Measurements from ENCODE around the gene FBXW5.

The FBXW5 gene

DNA sequence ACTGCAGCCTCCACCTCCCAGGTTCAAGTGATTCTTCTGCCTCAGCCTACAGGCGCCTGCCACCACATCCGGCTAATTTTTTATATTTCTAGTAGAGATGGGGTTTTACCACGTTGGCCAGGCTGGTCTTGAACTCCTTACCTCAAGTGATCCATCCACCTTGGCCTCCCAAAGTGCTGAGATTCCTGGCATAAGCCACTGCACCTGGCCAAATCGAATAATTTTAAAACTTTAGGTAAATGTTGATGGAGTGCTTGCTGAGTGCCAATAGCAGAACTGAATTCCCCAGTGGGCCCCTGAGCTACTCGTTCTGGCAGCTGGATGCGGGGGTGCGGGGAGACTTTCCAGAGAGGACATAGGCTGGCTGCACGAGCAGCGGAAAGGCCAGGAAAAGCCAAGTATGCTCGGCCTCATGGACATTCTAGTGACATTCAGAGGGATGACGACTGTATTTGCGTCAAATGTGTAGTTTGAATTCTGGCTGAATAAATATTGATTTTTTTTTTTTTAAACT is 41.4 kb downstream of the FBXW5 start:
- TF ChIP-seq, protein P1, sequence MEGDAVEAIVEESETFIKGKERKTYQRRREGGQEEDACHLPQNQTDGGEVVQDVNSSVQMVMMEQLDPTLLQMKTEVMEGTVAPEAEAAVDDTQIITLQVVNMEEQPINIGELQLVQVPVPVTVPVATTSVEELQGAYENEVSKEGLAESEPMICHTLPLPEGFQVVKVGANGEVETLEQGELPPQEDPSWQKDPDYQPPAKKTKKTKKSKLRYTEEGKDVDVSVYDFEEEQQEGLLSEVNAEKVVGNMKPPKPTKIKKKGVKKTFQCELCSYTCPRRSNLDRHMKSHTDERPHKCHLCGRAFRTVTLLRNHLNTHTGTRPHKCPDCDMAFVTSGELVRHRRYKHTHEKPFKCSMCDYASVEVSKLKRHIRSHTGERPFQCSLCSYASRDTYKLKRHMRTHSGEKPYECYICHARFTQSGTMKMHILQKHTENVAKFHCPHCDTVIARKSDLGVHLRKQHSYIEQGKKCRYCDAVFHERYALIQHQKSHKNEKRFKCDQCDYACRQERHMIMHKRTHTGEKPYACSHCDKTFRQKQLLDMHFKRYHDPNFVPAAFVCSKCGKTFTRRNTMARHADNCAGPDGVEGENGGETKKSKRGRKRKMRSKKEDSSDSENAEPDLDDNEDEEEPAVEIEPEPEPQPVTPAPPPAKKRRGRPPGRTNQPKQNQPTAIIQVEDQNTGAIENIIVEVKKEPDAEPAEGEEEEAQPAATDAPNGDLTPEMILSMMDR (conservative IDR thresholded peaks at IDR 0.05; ENCODE audit: low read depth, low read length), result no peak
- Histone ChIP-seq H3K4me3 (IDR thresholded peaks at IDR 0.05; ENCODE audit: insufficient read depth, low read depth, low read length) (no peak overlapping the region), H2AFZ (ENCODE audit: low read depth) (no peak overlapping the region), H3K4me2 (peak overlapping the region; percentile 83), H3K9ac (peak overlapping the region; percentile 96; the same call in 1 of the 2 replicates), H3K4me1 (ENCODE audit: low read depth, poor library complexity, severe bottlenecking) (peaks cover 74% of the 10 kb centered on the region), H3K27me3 (ENCODE audit: insufficient read depth, low read depth) (no peaks in the 10 kb centered on the region), H3K79me2 (ENCODE audit: insufficient read depth, low read depth) (peaks cover 48% of the 10 kb centered on the region; the same call in 1 of the 2 replicates), H3K27ac (peak overlapping the region; percentile 99), H3K36me3 (ENCODE audit: insufficient read depth) (peaks cover 11% of the 10 kb centered on the region; the same call in 1 of the 2 replicates), H4K20me1 (ENCODE audit: insufficient read depth) (no peaks in the 10 kb centered on the region)

DNA sequence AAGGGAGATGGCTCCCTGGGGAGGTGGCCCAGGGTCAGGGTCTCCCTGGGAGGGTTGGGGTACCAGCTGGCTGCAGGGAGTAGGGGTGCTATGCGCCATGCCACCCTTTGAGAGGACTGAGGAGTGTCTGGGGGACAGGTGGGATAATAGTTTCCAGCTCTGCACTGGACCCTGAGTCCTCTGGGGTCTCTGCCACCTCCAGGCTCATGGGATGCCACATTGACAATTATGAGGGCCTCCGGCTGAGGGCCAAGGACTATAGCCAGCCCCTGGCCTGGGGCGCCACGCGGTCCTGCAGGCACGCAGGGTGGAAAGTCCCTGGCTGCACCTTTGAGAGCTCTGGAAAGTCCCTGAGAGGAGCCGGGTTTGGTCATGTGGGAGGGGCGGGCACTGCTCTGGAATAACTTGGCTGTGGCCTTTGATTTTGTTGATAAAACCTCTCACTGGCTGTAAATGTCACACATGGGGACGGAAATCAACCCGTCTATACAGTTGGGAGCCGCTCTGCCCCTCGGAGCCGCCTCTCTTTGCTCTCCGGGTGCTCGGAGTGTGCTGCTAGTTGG is 42.2 kb downstream of the FBXW5 start:
- H4K20me1 ChIP-seq (ENCODE audit: insufficient read depth), result no peaks in the 10 kb centered on the region
- H3K79me2 ChIP-seq (ENCODE audit: insufficient read depth, low read depth), result peaks cover 56% of the 10 kb centered on the region
- peak overlapping the region; percentile 99 for H3K27ac ChIP-seq
- no peaks in the 10 kb centered on the region for H3K27me3 ChIP-seq (ENCODE audit: insufficient read depth, low read depth)
- no peak overlapping the region for H2AFZ ChIP-seq (ENCODE audit: low read depth)
- TF ChIP-seq, protein P1 (conservative IDR thresholded peaks at IDR 0.05; ENCODE audit: low read depth, low read length), result no peak
- H3K9ac ChIP-seq, result peak overlapping the region; percentile 96
- peaks cover 11% of the 10 kb centered on the region; the same call in 1 of the 2 replicates for H3K36me3 ChIP-seq (ENCODE audit: insufficient read depth)
- peak overlapping the region; percentile 83 for H3K4me2 ChIP-seq
- H3K4me3 ChIP-seq (IDR thresholded peaks at IDR 0.05; ENCODE audit: insufficient read depth, low read depth, low read length), result no peak overlapping the region
- H3K4me1 ChIP-seq (ENCODE audit: low read depth, poor library complexity, severe bottlenecking), result peaks cover 81% of the 10 kb centered on the region

DNA sequence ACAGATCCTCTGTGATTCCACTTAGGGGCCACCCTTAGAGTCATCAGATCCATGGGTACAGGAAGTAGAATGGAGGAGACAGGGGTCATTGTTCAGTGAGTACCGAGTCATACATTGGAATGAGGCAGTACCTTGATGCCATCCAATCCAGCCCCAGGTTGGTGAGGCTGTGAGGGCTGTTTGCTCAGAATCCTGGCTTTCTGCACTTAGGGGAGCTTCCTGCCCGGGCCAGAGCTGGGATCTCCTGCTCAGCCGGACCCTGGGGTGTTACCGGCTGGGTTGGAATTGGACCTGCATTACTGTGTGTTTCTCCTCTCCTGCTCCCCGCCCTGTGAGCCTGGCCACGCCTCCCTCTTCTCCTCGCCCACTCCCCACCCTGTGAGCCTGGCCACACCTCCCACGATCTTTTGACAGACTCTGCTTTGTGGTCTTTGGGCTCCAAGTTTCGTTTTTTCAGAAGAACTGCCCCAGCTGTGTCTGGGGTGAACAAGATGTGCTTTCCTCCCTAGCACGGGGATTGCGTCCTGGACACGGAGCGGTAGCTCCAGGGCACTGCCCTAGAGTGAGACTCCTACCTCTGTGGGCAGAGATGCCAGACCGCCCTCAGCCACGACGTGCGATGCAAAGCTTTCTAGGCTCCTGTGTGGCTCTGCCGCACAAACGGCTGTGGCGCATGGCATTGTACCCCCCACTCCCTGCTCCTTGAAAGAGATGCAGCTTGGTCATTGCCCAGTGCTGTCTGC is 42.9 kb downstream of the FBXW5 start:
- H3K79me2 ChIP-seq (ENCODE audit: insufficient read depth, low read depth), result peaks cover 60% of the 10 kb centered on the region
- H3K27me3 ChIP-seq (ENCODE audit: insufficient read depth, low read depth), result no peaks in the 10 kb centered on the region
- peak overlapping the region; percentile 99 for H3K27ac ChIP-seq
- no peak overlapping the region for H2AFZ ChIP-seq (ENCODE audit: low read depth)
- no peaks in the 10 kb centered on the region for H4K20me1 ChIP-seq (ENCODE audit: insufficient read depth)
- H3K4me1 ChIP-seq (ENCODE audit: low read depth, poor library complexity, severe bottlenecking), result peaks cover 88% of the 10 kb centered on the region
- TF ChIP-seq, protein P1 (conservative IDR thresholded peaks at IDR 0.05; ENCODE audit: low read depth, low read length), result no peak
- no peak overlapping the region for H3K4me3 ChIP-seq (IDR thresholded peaks at IDR 0.05; ENCODE audit: insufficient read depth, low read depth, low read length)
- H3K4me2 ChIP-seq, result peak overlapping the region; percentile 83
- H3K36me3 ChIP-seq (ENCODE audit: insufficient read depth), result peaks cover 11% of the 10 kb centered on the region; the same call in 1 of the 2 replicates
- peak overlapping the region; percentile 96 for H3K9ac ChIP-seq

DNA sequence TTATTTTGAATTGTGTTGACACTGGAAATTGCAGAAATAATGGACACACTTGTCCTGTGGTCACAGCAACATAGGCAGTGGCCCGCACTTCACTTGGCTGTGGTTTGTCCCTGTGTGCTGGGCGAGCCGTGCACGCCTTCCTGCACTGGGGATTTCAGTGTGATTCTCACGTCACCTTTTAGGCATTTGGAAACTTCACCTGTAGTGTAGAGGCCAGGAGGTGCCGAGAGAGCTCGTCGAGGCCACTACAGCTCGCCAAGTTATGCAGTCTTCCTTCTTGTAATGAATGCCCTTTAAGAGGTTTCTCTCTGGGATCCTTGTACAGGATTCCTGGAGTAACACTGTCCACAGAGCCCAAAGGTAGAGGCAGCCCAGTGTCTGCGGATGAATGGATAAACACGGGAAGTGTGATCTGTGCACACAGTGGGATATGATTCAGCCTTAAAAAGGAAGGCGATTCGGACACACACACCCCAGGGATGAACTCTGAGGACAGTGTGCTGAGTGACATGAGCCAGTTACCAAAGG is 43.5 kb downstream of the FBXW5 start:
- peak overlapping the region; percentile 96; the same call in 1 of the 2 replicates for H3K9ac ChIP-seq
- peak overlapping the region; percentile 99 for H3K27ac ChIP-seq

More for the DNA sequence above, 43.5 kb downstream of the FBXW5 start:
- Histone ChIP-seq H3K4me3 (IDR thresholded peaks at IDR 0.05; ENCODE audit: insufficient read depth, low read depth, low read length) (no peak overlapping the region), H3K4me2 (peak overlapping the region; percentile 83), H3K36me3 (ENCODE audit: insufficient read depth) (peaks cover 11% of the 10 kb centered on the region; the same call in 1 of the 2 replicates), H3K27me3 (ENCODE audit: insufficient read depth, low read depth) (no peaks in the 10 kb centered on the region), H4K20me1 (ENCODE audit: insufficient read depth) (no peaks in the 10 kb centered on the region), H2AFZ (ENCODE audit: low read depth) (no peak overlapping the region), H3K79me2 (ENCODE audit: insufficient read depth, low read depth) (peaks cover 60% of the 10 kb centered on the region), H3K4me1 (ENCODE audit: low read depth, poor library complexity, severe bottlenecking) (peaks cover 94% of the 10 kb centered on the region)
- TF ChIP-seq, protein P1 (conservative IDR thresholded peaks at IDR 0.05; ENCODE audit: low read depth, low read length), result no peak

All from KMS-11 (cell line).